ENCODE data around the gene CDKAL1.

DNA sequence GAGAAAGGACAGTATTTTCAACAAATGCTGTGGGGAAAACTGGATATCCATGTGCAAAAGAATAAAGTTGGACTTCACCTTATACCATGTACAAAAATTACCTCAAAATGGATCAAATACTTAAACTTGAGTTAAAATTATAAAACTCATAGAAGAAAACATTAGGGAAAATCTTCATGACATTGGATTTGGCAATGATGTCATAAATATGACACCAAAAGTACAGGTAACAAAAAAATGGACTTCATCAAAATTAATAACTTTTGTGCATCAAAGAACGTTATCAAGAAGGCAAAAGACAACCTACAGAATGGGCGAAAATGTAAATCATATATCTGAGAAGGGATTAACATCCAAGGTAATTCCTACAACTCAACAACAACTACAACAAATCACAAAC is 704.0 kb downstream of the CDKAL1 start:
- TF ChIP-seq, protein P1, sequence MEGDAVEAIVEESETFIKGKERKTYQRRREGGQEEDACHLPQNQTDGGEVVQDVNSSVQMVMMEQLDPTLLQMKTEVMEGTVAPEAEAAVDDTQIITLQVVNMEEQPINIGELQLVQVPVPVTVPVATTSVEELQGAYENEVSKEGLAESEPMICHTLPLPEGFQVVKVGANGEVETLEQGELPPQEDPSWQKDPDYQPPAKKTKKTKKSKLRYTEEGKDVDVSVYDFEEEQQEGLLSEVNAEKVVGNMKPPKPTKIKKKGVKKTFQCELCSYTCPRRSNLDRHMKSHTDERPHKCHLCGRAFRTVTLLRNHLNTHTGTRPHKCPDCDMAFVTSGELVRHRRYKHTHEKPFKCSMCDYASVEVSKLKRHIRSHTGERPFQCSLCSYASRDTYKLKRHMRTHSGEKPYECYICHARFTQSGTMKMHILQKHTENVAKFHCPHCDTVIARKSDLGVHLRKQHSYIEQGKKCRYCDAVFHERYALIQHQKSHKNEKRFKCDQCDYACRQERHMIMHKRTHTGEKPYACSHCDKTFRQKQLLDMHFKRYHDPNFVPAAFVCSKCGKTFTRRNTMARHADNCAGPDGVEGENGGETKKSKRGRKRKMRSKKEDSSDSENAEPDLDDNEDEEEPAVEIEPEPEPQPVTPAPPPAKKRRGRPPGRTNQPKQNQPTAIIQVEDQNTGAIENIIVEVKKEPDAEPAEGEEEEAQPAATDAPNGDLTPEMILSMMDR (IDR thresholded peaks at IDR 0.05; ENCODE audit: poor library complexity), result no peak
- TF ChIP-seq EZH2 (IDR thresholded peaks at IDR 0.05; ENCODE audit: borderline replicate concordance) (no peak), EZH2phosphoT487 (IDR thresholded peaks at IDR 0.05; ENCODE audit: low read depth, severe bottlenecking, unreplicated experiment) (no peak)

All from hepatocyte (in vitro differentiated cells).